ENCODE measurements around the gene CTXN1. TPM values are rescaled to one million over a fixed set of nuclear protein-coding genes. Genes with fewer than 3 reads are reported as not detected.
A peak's percentile ranks its signal among the peaks of the same experiment; 100 is the strongest.

Gene CTXN1
- total and polyA plus RNA-seq, 8 donors, result 4.2 to 13.3 (median 8.6) TPM

GRCh38 chr19:7902796-7903243 is 23.1 kb downstream of the CTXN1 start:
- H3K9me3 ChIP-seq, result no peaks in the 10 kb centered on the region
- intact Hi-C loops (cut with DNase I), result no loop called here
- ATAC-seq (peak; percentile 49), DNase-seq (no peak)
- peaks cover 17 to 50% of the 10 kb centered on the region in 2 donors for H3K4me1 ChIP-seq
- peak overlapping the region; percentile 85 to 88 for H3K27ac ChIP-seq
- H3K36me3 ChIP-seq, result peaks cover 0 to 17% of the 10 kb centered on the region in 2 donors
- no peak for TF ChIP-seq CTCF (IDR thresholded peaks at IDR 0.05)
- H3K4me3 ChIP-seq, result peak overlapping the region; percentile 50 to 87
- H3K27me3 ChIP-seq, result peaks cover 0 to 5% of the 10 kb centered on the region in 2 donors

- H3K9me3 ChIP-seq, result no peaks in the 10 kb centered on the region
- ATAC-seq, result no peak
- H3K27me3 ChIP-seq, result peaks cover 0 to 5% of the 10 kb centered on the region in 2 donors
- DNase-seq, result no peak
- no peak overlapping the region for H3K27ac ChIP-seq
- peaks cover 17 to 36% of the 10 kb centered on the region in 2 donors for H3K4me1 ChIP-seq
- H3K4me3 ChIP-seq, result no peak overlapping the region
- intact Hi-C loops (cut with DNase I), result no loop called here
- H3K36me3 ChIP-seq, result peaks cover 0 to 11% of the 10 kb centered on the region in 2 donors
- TF ChIP-seq CTCF (IDR thresholded peaks at IDR 0.05), result no peak
Observed at GRCh38 chr19:7901337-7901736, 24.6 kb downstream of the CTXN1 start.

GRCh38 chr19:7900931-7901330 is 25.0 kb downstream of the CTXN1 start:
- Histone ChIP-seq H3K4me1 (peaks cover 17 to 33% of the 10 kb centered on the region in 2 donors), H3K27ac (no peak overlapping the region), H3K36me3 (peaks cover 0 to 7% of the 10 kb centered on the region in 2 donors), H3K27me3 (peaks cover 0 to 5% of the 10 kb centered on the region in 2 donors), H3K9me3 (no peaks in the 10 kb centered on the region), H3K4me3 (no peak overlapping the region)
- no peak for TF ChIP-seq CTCF (IDR thresholded peaks at IDR 0.05)
- no peak for DNase-seq
- no peak for ATAC-seq
- intact Hi-C loops (cut with DNase I), result no loop called here

- Histone ChIP-seq H3K4me3 (no peak overlapping the region), H3K27me3 (peaks cover 0 to 8% of the 10 kb centered on the region in 2 donors), H3K9me3 (no peaks in the 10 kb centered on the region), H3K4me1 (peaks cover 16 to 28% of the 10 kb centered on the region in 2 donors), H3K27ac (no peak overlapping the region), H3K36me3 (peaks cover 0 to 2% of the 10 kb centered on the region in 2 donors)
- no peak for ATAC-seq
- intact Hi-C loops (cut with DNase I), result no loop called here
- TF ChIP-seq CTCF (IDR thresholded peaks at IDR 0.05), result no peak
- DNase-seq, result peak in 1 of 4 donors; percentile 61
Observed at GRCh38 chr19:7900401-7900870, 25.5 kb downstream of the CTXN1 start.

GRCh38 chr19:7899751-7900378 is 26.1 kb downstream of the CTXN1 start:
- ATAC-seq (no peak), DNase-seq (peak in 1 of 4 donors; percentile 71)
- Histone ChIP-seq H3K36me3 (no peaks in the 10 kb centered on the region), H3K9me3 (no peaks in the 10 kb centered on the region), H3K4me1 (peaks cover 11 to 22% of the 10 kb centered on the region in 2 donors), H3K27ac (no peak overlapping the region), H3K4me3 (no peak overlapping the region), H3K27me3 (peaks cover 0 to 14% of the 10 kb centered on the region in 2 donors)
- intact Hi-C loops (cut with DNase I), result no loop called here
- no peak for TF ChIP-seq CTCF (IDR thresholded peaks at IDR 0.05)

All from left lung (tissue), 10 donors.